GM23338 (cell line): ENCODE measurements around the gene PRSS2. TPM values are rescaled to one million over a fixed set of nuclear protein-coding genes. Genes with fewer than 3 reads are reported as not detected.

ENCODE experiments used
- ATAC-seq: fragments of 200-7000 bp; cut with Tn5 transposase; 3 replicates; pipeline ENCODE4 v1.9.1; 2020
- DNase-seq: peaks from one replicate; pipeline ENCODE4 v3.0.0-alpha.2; 2015; ENCODE audit warnings: low spot score
- H2AFZ ChIP-seq: fragments of 200-600 bp; sonication (generic); 2 replicates; pipeline ENCODE4 v1.8.0; 2016; ENCODE audit warnings: antibody characterized with exemption, mild to moderate bottlenecking, moderate library complexity
- H3F3A ChIP-seq: fragments of 200-600 bp; sonication (generic); replicated peaks from 2 replicates; pipeline ENCODE4 v1.8.0; 2017; ENCODE audit warnings: antibody characterized with exemption, mixed run types, low read depth
- H3K27ac ChIP-seq: fragments of 200-600 bp; sonication (generic); 2 replicates; pipeline ENCODE4 v1.6.1; 2016; ENCODE audit warnings: low read depth
- H3K27me3 ChIP-seq: fragments of 200-600 bp; sonication (generic); 2 replicates; pipeline ENCODE4 v1.8.0; 2016; ENCODE audit warnings: mild to moderate bottlenecking, mixed run types, moderate library complexity; ENCODE audit not compliant: insufficient read depth
- H3K36me3 ChIP-seq: fragments of 200-600 bp; sonication (generic); 2 replicates; pipeline ENCODE4 v1.8.0; 2016; ENCODE audit warnings: mild to moderate bottlenecking; ENCODE audit not compliant: insufficient read depth
- H3K4me1 ChIP-seq: fragments of 200-600 bp; sonication (generic); 2 replicates; pipeline ENCODE4 v1.8.0; 2016; ENCODE audit warnings: mild to moderate bottlenecking, moderate library complexity; ENCODE audit not compliant: insufficient read depth
- H3K4me2 ChIP-seq: fragments of 200-600 bp; sonication (generic); 2 replicates; pipeline ENCODE4 v1.7.1; 2017; ENCODE audit warnings: mixed run types
- H3K4me3 ChIP-seq: fragments of 200-600 bp; sonication (generic); 2 replicates; pipeline ENCODE4 v1.6.1; 2016; ENCODE audit warnings: mixed run types
- H3K79me2 ChIP-seq: fragments of 200-600 bp; sonication (generic); replicated peaks from 2 replicates; pipeline ENCODE4 v1.8.0; 2017; ENCODE audit warnings: mild to moderate bottlenecking; ENCODE audit not compliant: insufficient read depth
- H3K9me2 ChIP-seq: fragments of 200-600 bp; sonication (generic); 2 replicates; pipeline ENCODE4 v1.8.0; 2017; ENCODE audit not compliant: insufficient read depth
- H4K20me1 ChIP-seq: fragments of 200-600 bp; sonication (generic); replicated peaks from 2 replicates; pipeline ENCODE4 v1.8.0; 2017; ENCODE audit warnings: mild to moderate bottlenecking; ENCODE audit not compliant: insufficient read depth
- H3K27ac Mint-ChIP-seq: 2 replicates; pipeline ENCODE4 v1.8.0; 2020; ENCODE audit warnings: inconsistent platforms, mild to moderate bottlenecking, moderate library complexity, mixed read lengths
- H3K27me3 Mint-ChIP-seq: 3 replicates; pipeline ENCODE4 v1.8.0; 2022; ENCODE audit warnings: low read depth, mild to moderate bottlenecking, moderate library complexity, mixed read lengths, inconsistent platforms; ENCODE audit not compliant: insufficient read depth, poor library complexity
- H3K36me3 Mint-ChIP-seq: 3 replicates; pipeline ENCODE4 v1.8.0; 2021; ENCODE audit warnings: low read depth, mild to moderate bottlenecking, inconsistent platforms, moderate library complexity, mixed read lengths
- H3K4me1 Mint-ChIP-seq: 3 replicates; pipeline ENCODE4 v1.8.0; 2020; ENCODE audit warnings: mild to moderate bottlenecking, inconsistent platforms, mixed read lengths
- H3K4me3 Mint-ChIP-seq: 3 replicates; pipeline ENCODE4 v1.8.0; 2021; ENCODE audit warnings: moderate library complexity, mild to moderate bottlenecking, inconsistent platforms, mixed read lengths
- H3K9me3 Mint-ChIP-seq: 3 replicates; pipeline ENCODE4 v1.8.0; 2020; ENCODE audit warnings: moderate library complexity, mild to moderate bottlenecking, inconsistent platforms, mixed read lengths
- CREB1 ChIP-seq: fragments of 250-450 bp; sonication (Bioruptor Pico); IDR thresholded peaks from 2 replicates; pipeline ENCODE4 v1.5.0; 2020; ENCODE audit warnings: low read depth, mild to moderate bottlenecking, moderate library complexity
- EZH2phosphoT487 ChIP-seq: fragments of 200-600 bp; sonication (generic); IDR thresholded peaks from one replicate; pipeline ENCODE4 v1.8.1; 2018; ENCODE audit warnings: antibody characterized with exemption; ENCODE audit not compliant: unreplicated experiment
- JUNB ChIP-seq: IDR thresholded peaks from one replicate; pipeline ENCODE4 v1.6.1; 2016; ENCODE audit warnings: antibody characterized with exemption; ENCODE audit not compliant: unreplicated experiment
- POLR2AphosphoS5 ChIP-seq: IDR thresholded peaks from 2 replicates; pipeline ENCODE4 v1.6.1; 2016; ENCODE audit warnings: antibody characterized with exemption, low read depth
- STAT1 ChIP-seq: IDR thresholded peaks from one replicate; pipeline ENCODE4 v1.6.1; 2016; ENCODE audit warnings: antibody characterized with exemption; ENCODE audit not compliant: unreplicated experiment
- ZNF114 ChIP-seq: fragments of 250-450 bp; sonication (Bioruptor Pico); IDR thresholded peaks from 2 replicates; pipeline ENCODE4 v1.5.0; 2020; ENCODE audit warnings: mild to moderate bottlenecking, moderate library complexity
- ZNF331 ChIP-seq: fragments of 250-450 bp; sonication (Bioruptor Pico); IDR thresholded peaks from 2 replicates; pipeline ENCODE4 v1.5.0; 2020; ENCODE audit warnings: low read depth, mild to moderate bottlenecking, moderate library complexity
- polyA plus RNA-seq: library from polyadenylated mRNA; unstranded; fragments of >200 nt; fragmentation: Nextera tagmentation; extraction: Ambion mirVana; gene quantifications from 2 replicates; pipeline ENCODE4 v1.2.1, GENCODE V29; 2016
- total RNA-seq: library from RNA; depleted of rRNA; stranded (reverse); fragments of >200 nt; shearing (Covaris generic); gene quantifications from 2 replicates; pipeline ENCODE4 v1.2.3, GENCODE V29; 2014
- TF ChIP-seq, protein P1 (sequence below): IDR thresholded peaks from one replicate; pipeline ENCODE4 v1.6.1; 2018; ENCODE audit warnings: antibody characterized with exemption; ENCODE audit not compliant: unreplicated experiment
- TF ChIP-seq, protein P2 (sequence below): IDR thresholded peaks from 2 replicates; pipeline ENCODE4 v1.6.1; 2016; ENCODE audit warnings: antibody characterized with exemption

PRSS2 gene
- total and polyA plus RNA-seq, 2 experiments from 2014 or later: not detected

DNA sequence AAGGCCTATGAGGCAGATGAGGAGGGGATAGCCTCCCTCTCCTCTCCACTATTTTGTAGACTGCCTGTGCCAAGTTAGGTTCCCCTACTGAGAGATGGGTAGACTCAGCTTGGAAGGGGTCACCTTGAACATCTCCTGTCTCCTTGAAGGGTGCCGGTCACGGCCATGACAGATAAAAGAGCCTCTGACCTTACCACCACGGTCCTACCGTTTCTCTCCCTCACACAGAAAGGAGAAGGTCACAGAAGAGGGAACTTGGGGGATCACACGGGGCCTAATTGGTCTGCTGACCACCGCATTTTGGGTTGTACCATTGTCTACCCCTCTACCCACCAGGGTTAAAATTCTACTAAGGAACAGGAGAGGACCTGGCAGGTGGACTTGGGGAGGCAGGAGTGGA, 17.0 kb downstream of the PRSS2 start:
- ATAC-seq (no peak), DNase-seq (no peak)
- Mint-ChIP-seq H3K9me3 (peaks cover 1% of the 10 kb centered on the region; the same call in 2 of the 3 replicates), H3K27ac (no peak overlapping the region), H3K36me3 (no peaks in the 10 kb centered on the region; the same call in 2 of the 3 replicates), H3K27me3 (peaks cover 4% of the 10 kb centered on the region), H3K4me1 (peaks cover 6% of the 10 kb centered on the region; the same call in 2 of the 3 replicates), H3K4me3 (no peak overlapping the region)
- 0 out of 2 replicates have a peak, but pooled peaks cover 7% of the 10 kb centered on the region for H3K9me2 ChIP-seq
- H3K36me3 ChIP-seq: no peaks in the 10 kb centered on the region
- H2AFZ ChIP-seq: no peak overlapping the region
- no peaks in the 10 kb centered on the region for H4K20me1 ChIP-seq
- no peaks in the 10 kb centered on the region for H3K27me3 ChIP-seq
- no peaks in the 10 kb centered on the region for H3K79me2 ChIP-seq
- no peak for TF ChIP-seq ZNF331 (CRISPR knock-in tag)
- no peak for TF ChIP-seq CREB1 (CRISPR knock-in tag)
- no peak for TF ChIP-seq EZH2phosphoT487
- TF ChIP-seq STAT1: no peak
- TF ChIP-seq, protein P1, sequence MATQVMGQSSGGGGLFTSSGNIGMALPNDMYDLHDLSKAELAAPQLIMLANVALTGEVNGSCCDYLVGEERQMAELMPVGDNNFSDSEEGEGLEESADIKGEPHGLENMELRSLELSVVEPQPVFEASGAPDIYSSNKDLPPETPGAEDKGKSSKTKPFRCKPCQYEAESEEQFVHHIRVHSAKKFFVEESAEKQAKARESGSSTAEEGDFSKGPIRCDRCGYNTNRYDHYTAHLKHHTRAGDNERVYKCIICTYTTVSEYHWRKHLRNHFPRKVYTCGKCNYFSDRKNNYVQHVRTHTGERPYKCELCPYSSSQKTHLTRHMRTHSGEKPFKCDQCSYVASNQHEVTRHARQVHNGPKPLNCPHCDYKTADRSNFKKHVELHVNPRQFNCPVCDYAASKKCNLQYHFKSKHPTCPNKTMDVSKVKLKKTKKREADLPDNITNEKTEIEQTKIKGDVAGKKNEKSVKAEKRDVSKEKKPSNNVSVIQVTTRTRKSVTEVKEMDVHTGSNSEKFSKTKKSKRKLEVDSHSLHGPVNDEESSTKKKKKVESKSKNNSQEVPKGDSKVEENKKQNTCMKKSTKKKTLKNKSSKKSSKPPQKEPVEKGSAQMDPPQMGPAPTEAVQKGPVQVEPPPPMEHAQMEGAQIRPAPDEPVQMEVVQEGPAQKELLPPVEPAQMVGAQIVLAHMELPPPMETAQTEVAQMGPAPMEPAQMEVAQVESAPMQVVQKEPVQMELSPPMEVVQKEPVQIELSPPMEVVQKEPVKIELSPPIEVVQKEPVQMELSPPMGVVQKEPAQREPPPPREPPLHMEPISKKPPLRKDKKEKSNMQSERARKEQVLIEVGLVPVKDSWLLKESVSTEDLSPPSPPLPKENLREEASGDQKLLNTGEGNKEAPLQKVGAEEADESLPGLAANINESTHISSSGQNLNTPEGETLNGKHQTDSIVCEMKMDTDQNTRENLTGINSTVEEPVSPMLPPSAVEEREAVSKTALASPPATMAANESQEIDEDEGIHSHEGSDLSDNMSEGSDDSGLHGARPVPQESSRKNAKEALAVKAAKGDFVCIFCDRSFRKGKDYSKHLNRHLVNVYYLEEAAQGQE: no peak
- TF ChIP-seq ZNF114 (CRISPR knock-in tag): no peak
- no peak overlapping the region for H3K4me2 ChIP-seq
- no peaks in the 10 kb centered on the region for H3F3A ChIP-seq
- H3K27ac ChIP-seq: no peak overlapping the region
- H3K4me1 ChIP-seq: no peaks in the 10 kb centered on the region
- H3K4me3 ChIP-seq: no peak overlapping the region

DNA sequence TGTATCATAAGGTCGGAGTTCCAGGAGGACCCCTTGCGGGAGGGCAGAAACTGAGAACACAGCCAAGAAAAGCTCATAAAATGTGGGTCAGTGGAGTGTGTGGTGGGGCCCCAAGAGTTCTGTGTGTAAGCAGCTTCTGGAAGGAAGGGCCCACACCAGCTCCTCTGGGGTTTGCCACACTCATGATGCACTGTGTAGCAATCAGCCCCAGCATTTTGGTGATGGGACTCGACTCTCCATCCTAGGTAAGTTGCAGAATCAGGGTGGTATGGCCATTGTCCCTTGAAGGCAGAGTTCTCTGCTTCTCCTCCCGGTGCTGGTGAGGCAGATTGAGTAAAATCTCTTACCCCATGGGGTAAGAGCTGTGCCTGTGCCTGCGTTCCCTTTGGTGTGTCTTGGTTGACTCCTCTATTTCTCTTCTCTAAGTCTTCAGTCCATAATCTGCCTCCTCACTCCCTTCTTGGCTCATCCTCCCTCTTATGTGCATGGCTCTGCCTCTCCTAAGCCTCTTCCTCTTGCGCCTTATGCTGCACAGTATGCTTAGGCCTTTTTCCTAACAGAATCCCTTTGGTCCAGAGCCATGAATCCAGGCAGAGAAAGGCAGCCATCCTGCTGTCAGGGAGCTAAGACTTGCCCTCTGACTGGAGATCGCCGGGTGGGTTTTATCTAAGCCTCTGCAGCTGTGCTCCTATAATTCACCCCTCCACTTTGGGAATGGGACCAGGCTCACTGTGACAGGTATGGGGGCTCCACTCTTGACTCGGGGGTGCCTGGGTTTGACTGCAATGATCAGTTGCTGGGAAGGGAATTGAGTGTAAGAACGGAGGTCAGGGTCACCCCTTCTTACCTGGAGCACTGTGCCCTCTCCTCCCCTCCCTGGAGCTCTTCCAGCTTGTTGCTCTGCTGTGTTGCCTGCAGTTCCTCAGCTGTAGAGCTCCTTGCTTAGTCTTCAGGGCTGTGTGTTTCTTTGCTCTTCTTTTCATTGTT, 17.8 kb downstream of the PRSS2 start:
- Histone ChIP-seq H3K27me3 (no peaks in the 10 kb centered on the region), H4K20me1 (no peaks in the 10 kb centered on the region), H2AFZ (no peak overlapping the region), H3K4me1 (peaks cover 6% of the 10 kb centered on the region; the same call in 1 of the 2 replicates), H3K4me2 (no peak overlapping the region), H3F3A (no peaks in the 10 kb centered on the region), H3K27ac (no peak overlapping the region), H3K79me2 (no peaks in the 10 kb centered on the region), H3K36me3 (no peaks in the 10 kb centered on the region), H3K9me2 (peaks cover 11% of the 10 kb centered on the region; the same call in 1 of the 2 replicates), H3K4me3 (no peak overlapping the region)
- no peak for DNase-seq
- Mint-ChIP-seq H3K9me3 (no peaks in the 10 kb centered on the region; the same call in 2 of the 3 replicates), H3K27me3 (peaks cover 2% of the 10 kb centered on the region), H3K4me1 (peaks cover 2% of the 10 kb centered on the region; the same call in 1 of the 3 replicates), H3K36me3 (no peaks in the 10 kb centered on the region; the same call in 2 of the 3 replicates), H3K27ac (no peak overlapping the region), H3K4me3 (no peak overlapping the region)
- ATAC-seq: no peak
- TF ChIP-seq ZNF114 (CRISPR knock-in tag) (no peak), POLR2AphosphoS5 (no peak), EZH2phosphoT487 (no peak), JUNB (no peak)
- TF ChIP-seq, protein P2, sequence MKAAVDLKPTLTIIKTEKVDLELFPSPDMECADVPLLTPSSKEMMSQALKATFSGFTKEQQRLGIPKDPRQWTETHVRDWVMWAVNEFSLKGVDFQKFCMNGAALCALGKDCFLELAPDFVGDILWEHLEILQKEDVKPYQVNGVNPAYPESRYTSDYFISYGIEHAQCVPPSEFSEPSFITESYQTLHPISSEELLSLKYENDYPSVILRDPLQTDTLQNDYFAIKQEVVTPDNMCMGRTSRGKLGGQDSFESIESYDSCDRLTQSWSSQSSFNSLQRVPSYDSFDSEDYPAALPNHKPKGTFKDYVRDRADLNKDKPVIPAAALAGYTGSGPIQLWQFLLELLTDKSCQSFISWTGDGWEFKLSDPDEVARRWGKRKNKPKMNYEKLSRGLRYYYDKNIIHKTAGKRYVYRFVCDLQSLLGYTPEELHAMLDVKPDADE: no peak
